ENCODE results near the gene HNRNPU. TPM values are rescaled to one million over a fixed set of nuclear protein-coding genes. Genes with fewer than 3 reads are reported as not detected.

The HNRNPU gene
- total and polyA plus RNA-seq, 2 experiments from 2014 or later = 422 to 687 TPM

GRCh38 chr1:244869950-244870349 lies 5.6 kb upstream of the HNRNPU start:
- DNase-seq (ENCODE audit: low spot score) (no peak), ATAC-seq (no peak)
- H3K36me3 Mint-ChIP-seq (ENCODE audit: low read depth) = no peaks in the 10 kb centered on the region; the same call in 2 of the 3 replicates
- Histone ChIP-seq H3K27me3 (ENCODE audit: insufficient read depth) (no peaks in the 10 kb centered on the region), H4K20me1 (replicated peaks; ENCODE audit: insufficient read depth) (no peaks in the 10 kb centered on the region), H3K4me1 (ENCODE audit: insufficient read depth) (peaks cover 4% of the 10 kb centered on the region; the same call in 1 of the 2 replicates), H3K4me2 (no peak overlapping the region), H3F3A (replicated peaks; ENCODE audit: low read depth) (no peaks in the 10 kb centered on the region; the same call in 1 of the 2 replicates), H3K9me2 (ENCODE audit: insufficient read depth) (no peaks in the 10 kb centered on the region), H2AFZ (no peak overlapping the region), H3K36me3 (ENCODE audit: insufficient read depth) (no peaks in the 10 kb centered on the region), H3K27ac (ENCODE audit: low read depth) (no peak overlapping the region), H3K79me2 (replicated peaks; ENCODE audit: insufficient read depth) (peaks cover 13% of the 10 kb centered on the region), H3K4me3 (no peak overlapping the region)
- TF ChIP-seq REST (IDR thresholded peaks at IDR 0.05; ENCODE audit: unreplicated experiment) = no peak
- no peak for TF ChIP-seq ZNF114 (CRISPR knock-in tag; IDR thresholded peaks at IDR 0.05)
- no peak for TF ChIP-seq JUNB (IDR thresholded peaks at IDR 0.05; ENCODE audit: unreplicated experiment)
- no peak for TF ChIP-seq STAT1 (IDR thresholded peaks at IDR 0.05; ENCODE audit: unreplicated experiment)
- no peak for TF ChIP-seq CTCF (conservative IDR thresholded peaks at IDR 0.05; ENCODE audit: low read depth in 2 of 2)
- H3K4me1 Mint-ChIP-seq = peaks cover 19% of the 10 kb centered on the region
- H3K27me3 Mint-ChIP-seq (ENCODE audit: insufficient read depth, low read depth, poor library complexity) = peaks cover 2% of the 10 kb centered on the region
- H3K27ac Mint-ChIP-seq = no peak overlapping the region
- H3K4me3 Mint-ChIP-seq = no peak overlapping the region
- no peaks in the 10 kb centered on the region for H3K9me3 Mint-ChIP-seq

- Mint-ChIP-seq H3K27me3 (ENCODE audit: insufficient read depth, low read depth, poor library complexity) (peaks cover 6% of the 10 kb centered on the region), H3K4me1 (peaks cover 18% of the 10 kb centered on the region), H3K36me3 (ENCODE audit: low read depth) (no peaks in the 10 kb centered on the region; the same call in 2 of the 3 replicates), H3K4me3 (no peak overlapping the region), H3K9me3 (no peaks in the 10 kb centered on the region), H3K27ac (no peak overlapping the region)
- Histone ChIP-seq H3K27me3 (ENCODE audit: insufficient read depth) (no peaks in the 10 kb centered on the region), H3K4me3 (no peak overlapping the region), H3K36me3 (ENCODE audit: insufficient read depth) (no peaks in the 10 kb centered on the region), H3K4me2 (no peak overlapping the region), H3K4me1 (ENCODE audit: insufficient read depth) (peaks cover 3% of the 10 kb centered on the region; the same call in 1 of the 2 replicates), H2AFZ (peak overlapping the region; percentile 53; the same call in 1 of the 2 replicates), H3F3A (replicated peaks; ENCODE audit: low read depth) (no peaks in the 10 kb centered on the region; the same call in 1 of the 2 replicates), H4K20me1 (replicated peaks; ENCODE audit: insufficient read depth) (no peaks in the 10 kb centered on the region), H3K27ac (ENCODE audit: low read depth) (no peak overlapping the region), H3K79me2 (replicated peaks; ENCODE audit: insufficient read depth) (peaks cover 17% of the 10 kb centered on the region), H3K9me2 (ENCODE audit: insufficient read depth) (no peaks in the 10 kb centered on the region)
- ATAC-seq = no peak
- TF ChIP-seq NANOG (IDR thresholded peaks at IDR 0.05; ENCODE audit: borderline replicate concordance) = no peak
- TF ChIP-seq POLR2AphosphoS5 (IDR thresholded peaks at IDR 0.05; ENCODE audit: low read depth) = no peak
- no peak for TF ChIP-seq ZNF331 (CRISPR knock-in tag; IDR thresholded peaks at IDR 0.05; ENCODE audit: low read depth)
- TF ChIP-seq JUNB (IDR thresholded peaks at IDR 0.05; ENCODE audit: unreplicated experiment) = no peak
- no peak for TF ChIP-seq CTCF (conservative IDR thresholded peaks at IDR 0.05; ENCODE audit: low read depth in 2 of 2)
- no peak for TF ChIP-seq ETS1 (IDR thresholded peaks at IDR 0.05)
- no peak for TF ChIP-seq CREB1 (CRISPR knock-in tag; IDR thresholded peaks at IDR 0.05; ENCODE audit: low read depth)
- no peak for TF ChIP-seq EZH2 (IDR thresholded peaks at IDR 0.05; ENCODE audit: low read depth, unreplicated experiment)
- TF ChIP-seq ZNF114 (CRISPR knock-in tag; IDR thresholded peaks at IDR 0.05) = no peak
- TF ChIP-seq EZH2phosphoT487 (IDR thresholded peaks at IDR 0.05; ENCODE audit: unreplicated experiment) = no peak
- DNase-seq (ENCODE audit: low spot score) = no peak
Observed at GRCh38 chr1:244869364-244869827, 5.1 kb upstream of the HNRNPU start.

All from GM23338 (cell line).